ENCODE data around the gene CWC27.

Gene CWC27

DNA sequence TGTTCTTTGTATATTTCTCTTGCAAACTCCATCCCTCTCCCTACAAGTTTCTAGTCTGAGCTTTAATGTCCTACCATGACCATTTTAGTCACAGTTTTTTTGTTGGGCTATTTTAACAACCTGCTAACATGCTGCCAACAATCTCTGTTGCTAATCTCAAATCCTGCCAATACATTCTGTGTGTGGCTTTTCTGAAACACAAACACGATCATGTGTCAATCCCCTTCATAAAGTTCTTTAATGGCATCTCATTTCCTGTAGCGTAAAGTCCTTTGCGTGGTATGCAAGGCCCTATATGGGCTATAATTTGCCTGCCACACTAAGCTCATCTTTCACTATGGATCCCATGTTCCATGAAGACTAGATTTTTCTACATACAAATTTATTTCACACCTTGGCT is 180.6 kb downstream of the CWC27 start:
- TF ChIP-seq GATA2 (IDR thresholded peaks at IDR 0.05; ENCODE audit: low read depth, low read length): no peak
- TF ChIP-seq GATA3 (IDR thresholded peaks at IDR 0.05; ENCODE audit: low read depth, low read length): no peak

- TF ChIP-seq GATA2 (IDR thresholded peaks at IDR 0.05; ENCODE audit: low read depth, low read length) (no peak), GATA3 (IDR thresholded peaks at IDR 0.05; ENCODE audit: low read depth, low read length) (no peak)
Observed at GRCh38 chr5:64952951-64953673, 184.4 kb downstream of the CWC27 start.

- TF ChIP-seq GATA3 (IDR thresholded peaks at IDR 0.05; ENCODE audit: low read depth, low read length): no peak
- TF ChIP-seq GATA2 (IDR thresholded peaks at IDR 0.05; ENCODE audit: low read depth, low read length): no peak
Observed at GRCh38 chr5:64954518-64954917, 185.8 kb downstream of the CWC27 start.

DNA sequence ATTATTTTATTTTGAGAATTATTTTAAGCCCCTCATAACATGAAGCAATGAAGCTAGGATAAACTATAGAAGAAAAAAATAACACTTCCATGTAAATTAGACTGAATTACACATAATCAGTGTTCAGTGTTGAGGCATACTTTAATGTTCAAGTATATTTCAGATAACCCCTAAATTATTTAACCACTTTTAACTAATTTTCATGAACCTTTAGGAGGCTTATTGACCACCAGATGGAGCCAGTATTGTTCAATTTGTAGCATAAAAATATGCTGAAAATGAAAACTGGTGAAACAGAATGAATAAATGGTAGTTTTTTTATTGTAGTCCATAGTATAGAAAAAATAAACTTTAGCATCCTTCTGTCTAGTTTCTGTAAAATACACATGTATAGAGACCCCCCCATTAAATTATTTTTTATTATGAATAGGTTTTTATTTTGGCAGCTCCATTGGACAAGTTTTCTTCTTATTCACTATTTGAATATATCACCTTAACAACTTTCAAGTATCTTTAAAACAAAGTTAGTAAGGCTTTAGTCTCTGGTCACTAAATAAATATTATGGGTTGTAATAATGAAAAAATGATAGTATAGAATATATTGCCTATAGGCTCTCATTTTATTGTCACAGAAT is 190.1 kb downstream of the CWC27 start:
- TF ChIP-seq GATA3 (IDR thresholded peaks at IDR 0.05; ENCODE audit: low read depth, low read length) (no peak), GATA2 (IDR thresholded peaks at IDR 0.05; ENCODE audit: low read depth, low read length) (no peak)

DNA sequence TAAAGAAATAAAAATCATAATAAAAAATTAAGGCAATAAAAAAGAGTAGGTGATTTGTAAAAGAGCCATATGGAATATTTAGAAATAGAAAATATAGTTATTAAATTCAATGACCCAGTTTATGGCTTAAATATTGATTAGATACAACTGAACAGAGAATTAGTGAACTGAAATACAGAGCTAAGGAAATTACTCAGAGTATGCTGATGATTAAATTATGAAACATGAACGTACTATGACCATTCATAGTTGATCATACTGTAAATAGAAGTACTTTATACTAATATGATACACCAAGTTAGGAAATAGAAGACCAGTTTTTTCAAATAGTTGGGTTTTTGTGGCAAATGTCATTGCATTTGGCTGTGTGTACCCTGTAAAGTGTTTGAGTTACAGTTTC is 194.5 kb downstream of the CWC27 start:
- no peak for TF ChIP-seq GATA3 (IDR thresholded peaks at IDR 0.05; ENCODE audit: low read depth, low read length)
- TF ChIP-seq GATA2 (IDR thresholded peaks at IDR 0.05; ENCODE audit: low read depth, low read length): no peak

DNA sequence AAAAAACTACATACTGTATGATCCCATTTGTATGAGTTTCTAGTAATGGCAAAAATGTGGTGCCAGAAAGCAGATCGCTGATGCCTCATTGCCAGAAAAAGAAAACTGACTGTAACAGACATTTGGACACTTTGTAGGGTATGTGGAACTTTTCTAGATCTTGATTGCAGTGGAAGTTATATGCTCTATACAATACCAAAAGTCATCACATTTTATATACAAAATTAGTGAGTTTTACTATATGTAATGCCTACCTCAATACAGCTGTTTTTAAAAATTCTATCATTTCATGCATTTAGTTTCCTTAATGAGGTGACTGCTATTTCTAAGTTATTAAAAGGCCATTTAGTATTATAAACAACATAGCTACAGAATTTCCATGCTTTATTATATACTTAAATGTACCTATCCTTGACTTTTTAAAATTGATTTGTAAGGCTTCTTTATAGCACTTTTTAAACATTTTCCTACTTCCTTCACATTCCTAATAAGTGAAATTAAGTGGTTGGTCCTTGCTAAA is 199.9 kb downstream of the CWC27 start:
- TF ChIP-seq GATA2 (IDR thresholded peaks at IDR 0.05; ENCODE audit: low read depth, low read length) (no peak), GATA3 (IDR thresholded peaks at IDR 0.05; ENCODE audit: low read depth, low read length) (no peak)

- no peak for TF ChIP-seq GATA3 (IDR thresholded peaks at IDR 0.05; ENCODE audit: low read depth, low read length)
- TF ChIP-seq GATA2 (IDR thresholded peaks at IDR 0.05; ENCODE audit: low read depth, low read length): no peak
Observed at GRCh38 chr5:64969578-64969977, 200.8 kb downstream of the CWC27 start.

DNA sequence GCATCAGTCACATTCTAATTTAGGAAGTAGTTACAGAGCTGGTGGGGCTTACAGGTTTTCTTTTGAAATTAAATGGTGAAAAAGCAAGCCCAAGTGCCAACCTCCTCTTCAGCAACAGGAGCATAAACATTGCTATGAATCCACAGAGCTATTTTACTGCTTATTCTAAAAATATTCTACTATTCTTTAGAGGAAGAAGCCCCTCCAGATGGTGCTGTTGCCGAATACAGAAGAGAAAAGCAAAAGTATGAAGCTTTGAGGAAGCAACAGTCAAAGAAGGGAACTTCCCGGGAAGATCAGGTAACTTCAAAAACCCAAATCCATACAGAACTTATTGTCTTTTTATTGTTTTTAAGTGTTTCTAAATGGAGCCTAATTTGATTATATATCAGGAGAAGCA is 202.8 kb downstream of the CWC27 start:
- TF ChIP-seq GATA2 (IDR thresholded peaks at IDR 0.05; ENCODE audit: low read depth, low read length) (no peak), GATA3 (IDR thresholded peaks at IDR 0.05; ENCODE audit: low read depth, low read length) (no peak)

GRCh38 chr5:64971990-64972389 is 203.3 kb downstream of the CWC27 start:
- TF ChIP-seq GATA3 (IDR thresholded peaks at IDR 0.05; ENCODE audit: low read depth, low read length): no peak
- no peak for TF ChIP-seq GATA2 (IDR thresholded peaks at IDR 0.05; ENCODE audit: low read depth, low read length)

DNA sequence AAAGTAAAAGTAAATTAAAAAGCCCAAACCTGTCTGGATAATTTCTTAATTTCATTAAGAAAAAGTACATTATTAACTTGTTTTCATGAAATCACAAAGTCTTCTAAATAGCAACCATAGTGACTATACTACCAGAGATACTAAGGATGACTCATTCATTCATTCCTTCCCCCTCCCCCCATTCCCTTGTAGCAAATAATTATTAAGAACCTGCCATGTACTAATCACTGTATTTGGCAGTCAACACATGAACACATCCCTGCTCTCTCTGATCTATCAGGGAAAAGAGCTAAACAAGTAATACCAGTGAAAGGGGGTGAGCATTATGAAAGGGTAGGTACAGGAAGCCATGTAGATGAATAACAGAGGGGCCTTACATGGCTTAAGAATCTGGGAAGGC is 203.9 kb downstream of the CWC27 start:
- TF ChIP-seq GATA3 (IDR thresholded peaks at IDR 0.05; ENCODE audit: low read depth, low read length) (no peak), GATA2 (IDR thresholded peaks at IDR 0.05; ENCODE audit: low read depth, low read length) (no peak)

DNA sequence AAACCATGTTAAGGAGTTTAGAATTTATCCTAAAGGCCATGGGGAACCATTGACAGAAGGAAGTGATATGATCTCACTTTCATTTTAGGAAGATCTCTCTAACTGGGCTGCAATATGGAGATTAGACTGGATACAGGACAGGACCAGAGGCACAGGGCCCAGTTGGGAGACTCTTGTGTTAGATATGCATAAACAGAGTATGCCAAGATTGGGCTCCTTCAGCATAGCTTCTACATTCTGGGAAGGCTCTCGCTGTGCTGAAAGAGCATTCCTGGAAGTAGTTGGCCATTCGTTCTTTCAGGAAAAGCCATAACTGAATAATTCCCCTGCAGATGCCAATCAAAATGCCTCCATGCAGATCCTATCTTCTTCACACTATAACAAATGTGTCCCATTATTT is 204.5 kb downstream of the CWC27 start:
- TF ChIP-seq GATA3 (IDR thresholded peaks at IDR 0.05; ENCODE audit: low read depth, low read length) (no peak), GATA2 (IDR thresholded peaks at IDR 0.05; ENCODE audit: low read depth, low read length) (no peak)

DNA sequence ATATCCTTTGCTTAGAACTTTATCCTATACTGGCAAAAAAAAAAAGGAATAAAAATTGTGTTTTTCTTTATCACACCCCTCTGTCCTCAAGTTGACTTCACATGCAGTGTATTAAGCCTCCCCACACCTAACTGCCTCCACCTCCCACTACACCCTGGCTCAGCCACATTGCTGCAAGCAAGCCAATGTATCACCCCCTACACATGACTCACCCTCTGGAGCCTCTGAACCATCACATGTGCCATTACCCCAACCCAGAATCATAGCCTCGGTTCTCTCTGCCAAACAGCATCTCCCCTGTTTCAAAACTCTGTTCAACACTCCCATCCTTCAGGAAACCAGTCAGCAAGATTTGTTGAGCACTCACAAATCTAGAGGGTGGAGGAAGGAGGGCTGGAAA is 209.0 kb downstream of the CWC27 start:
- TF ChIP-seq GATA2 (IDR thresholded peaks at IDR 0.05; ENCODE audit: low read depth, low read length) (no peak), GATA3 (IDR thresholded peaks at IDR 0.05; ENCODE audit: low read depth, low read length) (no peak)

- no peak for TF ChIP-seq GATA2 (IDR thresholded peaks at IDR 0.05; ENCODE audit: low read depth, low read length)
- TF ChIP-seq GATA3 (IDR thresholded peaks at IDR 0.05; ENCODE audit: low read depth, low read length): no peak
Observed at GRCh38 chr5:64978546-64978945, 209.8 kb downstream of the CWC27 start.

DNA sequence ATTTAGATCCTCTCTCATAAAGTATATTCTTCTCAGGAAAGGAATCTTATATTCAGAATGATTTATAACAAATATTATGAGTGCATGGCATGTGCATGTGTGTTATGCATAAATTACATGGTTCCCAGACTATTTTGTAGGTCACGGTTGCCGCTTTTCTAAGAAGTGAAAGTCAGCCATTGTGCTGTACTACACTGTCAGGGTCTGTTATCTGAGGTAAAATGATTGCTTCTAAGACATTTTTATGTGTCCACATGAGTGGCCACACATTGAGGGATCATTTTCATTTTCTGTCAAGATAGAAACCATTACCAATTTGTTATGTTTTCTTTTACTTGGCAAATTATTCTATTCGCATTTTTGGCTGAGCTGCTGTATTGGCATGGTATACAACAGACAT is 210.8 kb downstream of the CWC27 start:
- TF ChIP-seq GATA2 (IDR thresholded peaks at IDR 0.05; ENCODE audit: low read depth, low read length) (no peak), GATA3 (IDR thresholded peaks at IDR 0.05; ENCODE audit: low read depth, low read length) (no peak)

DNA sequence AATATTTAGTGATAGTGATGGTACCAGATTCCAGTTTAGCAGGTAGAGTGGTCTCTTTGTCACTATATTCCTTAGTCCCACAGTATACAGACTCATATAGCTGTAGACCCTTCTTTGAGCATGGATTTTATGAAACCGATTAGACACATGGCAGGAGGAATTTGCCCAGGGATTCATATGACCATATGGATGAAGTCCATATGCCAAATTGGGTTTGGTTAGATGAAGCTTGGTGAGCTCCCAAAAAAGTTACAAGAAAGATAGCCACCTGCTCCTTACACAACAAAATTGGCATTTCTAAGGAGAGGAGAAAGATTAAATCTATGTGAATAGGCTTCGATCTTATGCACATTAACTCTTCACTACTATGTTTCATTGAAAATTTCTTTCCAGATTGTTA is 211.4 kb downstream of the CWC27 start:
- TF ChIP-seq GATA3 (IDR thresholded peaks at IDR 0.05; ENCODE audit: low read depth, low read length) (no peak), GATA2 (IDR thresholded peaks at IDR 0.05; ENCODE audit: low read depth, low read length) (no peak)

Data from SH-SY5Y (cell line).